Myocyte (in vitro differentiated cells): ENCODE results near the gene RNASEH1. TPM values are rescaled to one million over a fixed set of nuclear protein-coding genes. Genes with fewer than 3 reads are reported as not detected.

Experiments used
- DNase-seq: peaks from one replicate; pipeline ENCODE4 v3.0.0-alpha.2; 2012; ENCODE audit warnings: low read depth
- total RNA-seq: library from RNA; depleted of rRNA; stranded (reverse); fragments of >200 nt; gene quantifications from 2 replicates; pipeline ENCODE4 v1.2.3, GENCODE V29; 2014

Gene RNASEH1
- total RNA-seq, 1 donor from 2014 or later = 30.6 TPM

GRCh38 chr2:3563521-3563976 lies 5.4 kb upstream of the RNASEH1 start:
- no peak for DNase-seq

- DNase-seq = no peak
Measured at GRCh38 chr2:3557639-3558204, 411 bp downstream of the RNASEH1 start.

- DNase-seq = no peak
Measured at GRCh38 chr2:3553946-3554345, 4.2 kb downstream of the RNASEH1 start.

- no peak for DNase-seq
Measured at GRCh38 chr2:3547915-3548314, 10.2 kb downstream of the RNASEH1 start.

GRCh38 chr2:3545788-3546478 lies 12.2 kb downstream of the RNASEH1 start:
- no peak for DNase-seq

- no peak for DNase-seq
Measured at GRCh38 chr2:3543023-3543683, 15.0 kb downstream of the RNASEH1 start.

- no peak for DNase-seq
Measured at GRCh38 chr2:3542107-3542506, 16.0 kb downstream of the RNASEH1 start.

GRCh38 chr2:3539836-3540235 lies 18.3 kb downstream of the RNASEH1 start:
- no peak for DNase-seq

- peak; percentile 68 for DNase-seq
Measured at GRCh38 chr2:3536682-3537632, 21.2 kb downstream of the RNASEH1 start.

GRCh38 chr2:3535794-3536681 lies 22.1 kb downstream of the RNASEH1 start:
- peak; percentile 86 for DNase-seq

- DNase-seq = no peak
Measured at GRCh38 chr2:3535467-3535793, 22.7 kb downstream of the RNASEH1 start.

- DNase-seq = no peak
Measured at GRCh38 chr2:3534251-3534814, 23.8 kb downstream of the RNASEH1 start.

GRCh38 chr2:3533836-3534235 lies 24.3 kb downstream of the RNASEH1 start:
- DNase-seq = no peak

GRCh38 chr2:3532941-3533340 lies 25.2 kb downstream of the RNASEH1 start:
- no peak for DNase-seq

GRCh38 chr2:3529316-3530025 lies 28.7 kb downstream of the RNASEH1 start:
- no peak for DNase-seq

- no peak for DNase-seq
Measured at GRCh38 chr2:3527886-3528785, 30.0 kb downstream of the RNASEH1 start.

- no peak for DNase-seq
Measured at GRCh38 chr2:3526871-3527270, 31.3 kb downstream of the RNASEH1 start.

GRCh38 chr2:3523551-3524041 lies 34.5 kb downstream of the RNASEH1 start:
- no peak for DNase-seq
